NCI-H146 (cell line): ENCODE data around the gene MAIP1.
"Not testable (repeated sequence)": the region's sequence is repeated elsewhere in the genome, so short reads cannot be mapped to it uniquely, and the experiment has no call there.

Experiments
- DNase-seq: peaks from one replicate; lab custom pipeline; 2025; lab: John Stamatoyannopoulos, UW

Gene MAIP1

GRCh38 chr2:199955339-199956061, at the start of gene MAIP1, which contains the start of gene TYW5:
Gene MAIP1 (plus strand): TSS chr2:199955582. CDS start chr2:199955799, 217 bp downstream.
Gene TYW5 (minus strand): TSS chr2:199955491. CDS start chr2:199955470, 21 bp downstream.
- peak; percentile 76 for DNase-seq

- DNase-seq = no peak
Measured at GRCh38 chr2:199907008-199907714, 48.2 kb upstream of the MAIP1 start.

- peak; percentile 23 for DNase-seq
Measured at GRCh38 chr2:199910338-199911051, 44.9 kb upstream of the MAIP1 start.

- peak; percentile 96 for DNase-seq
Measured at GRCh38 chr2:199911052-199911876, 44.1 kb upstream of the MAIP1 start, which contains the start of gene C2orf69. Gene C2orf69 (plus strand): TSS chr2:199911293. CDS start chr2:199911439, 146 bp downstream.

GRCh38 chr2:199911877-199912161, 43.6 kb upstream of the MAIP1 start:
- DNase-seq = no peak

DNA sequence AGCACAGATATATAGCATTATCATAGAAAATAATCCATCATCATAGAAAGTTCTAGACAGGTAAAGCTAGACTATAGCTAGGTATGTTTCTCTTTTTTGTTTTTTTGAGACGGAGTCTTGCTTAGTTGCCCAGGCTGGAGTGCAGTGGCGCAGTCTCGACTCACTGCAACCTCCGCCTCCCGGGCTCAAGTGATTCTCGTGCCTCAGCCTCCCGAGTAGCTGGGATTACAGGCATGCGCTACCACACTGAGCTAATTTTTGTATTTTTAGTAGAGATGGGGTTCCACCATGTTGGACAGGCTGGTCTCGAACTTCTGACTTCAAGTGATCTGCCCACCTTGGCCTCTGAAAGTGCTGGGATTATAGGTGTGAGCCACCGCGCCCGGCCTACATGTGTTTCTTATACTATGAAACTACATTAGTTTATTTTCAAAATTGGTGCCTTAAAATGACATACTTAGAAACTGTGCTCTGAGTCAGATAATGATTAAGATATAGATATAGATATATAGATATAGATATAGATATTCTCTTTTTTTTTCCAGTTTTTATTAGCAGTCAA, 42.7 kb upstream of the MAIP1 start:
- DNase-seq = not testable (repeated sequence)

DNA sequence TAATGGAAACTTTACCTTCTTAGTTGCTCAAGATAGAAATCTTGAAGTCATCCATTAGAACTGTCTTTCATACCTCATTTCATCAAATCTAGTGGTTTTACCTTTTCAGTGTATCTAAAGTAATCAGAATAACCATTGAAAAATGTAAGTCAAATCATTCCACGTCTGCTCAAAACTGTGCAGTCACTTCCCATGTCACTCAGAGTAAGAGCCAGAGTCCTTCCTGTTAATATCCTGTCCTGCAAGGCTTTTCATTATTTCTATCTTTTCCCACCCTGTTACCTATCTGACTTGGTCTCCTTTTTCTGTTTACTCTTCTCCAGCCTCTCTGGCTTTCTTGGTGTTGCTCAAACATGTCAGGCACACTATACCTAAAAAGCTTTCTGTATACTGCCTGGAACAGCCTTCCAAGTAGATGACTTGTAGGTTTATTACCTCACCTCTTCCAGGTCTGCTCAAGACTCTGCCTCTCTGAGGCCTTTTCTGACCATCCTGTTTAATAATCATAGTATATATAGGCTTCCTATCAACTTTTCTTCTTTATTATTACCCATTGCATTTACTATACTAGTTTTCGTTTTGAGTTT, 40.9 kb upstream of the MAIP1 start:
- no peak for DNase-seq

GRCh38 chr2:199916980-199917379, 38.4 kb upstream of the MAIP1 start:
- DNase-seq = no peak

GRCh38 chr2:199922856-199923255, 32.5 kb upstream of the MAIP1 start:
- DNase-seq = no peak

DNA sequence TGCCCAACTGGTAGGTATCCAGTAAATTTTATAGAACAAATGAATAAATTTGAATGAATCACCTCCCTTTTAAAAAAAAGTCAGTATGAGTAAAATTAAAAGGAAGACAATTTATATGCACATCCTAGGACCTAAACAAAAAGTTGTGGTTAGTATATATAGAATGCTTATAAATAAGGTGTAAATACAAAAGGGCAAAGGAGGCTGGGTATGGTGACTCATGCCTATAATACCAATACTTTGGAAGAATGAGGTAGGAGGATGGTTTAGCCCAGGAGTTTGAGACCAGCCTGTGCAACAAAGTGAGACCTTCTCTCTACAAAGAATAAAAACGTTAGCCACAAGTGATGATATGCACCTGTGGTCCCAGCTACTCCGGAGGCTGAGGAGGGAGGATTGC, 31.5 kb upstream of the MAIP1 start:
- no peak for DNase-seq

DNA sequence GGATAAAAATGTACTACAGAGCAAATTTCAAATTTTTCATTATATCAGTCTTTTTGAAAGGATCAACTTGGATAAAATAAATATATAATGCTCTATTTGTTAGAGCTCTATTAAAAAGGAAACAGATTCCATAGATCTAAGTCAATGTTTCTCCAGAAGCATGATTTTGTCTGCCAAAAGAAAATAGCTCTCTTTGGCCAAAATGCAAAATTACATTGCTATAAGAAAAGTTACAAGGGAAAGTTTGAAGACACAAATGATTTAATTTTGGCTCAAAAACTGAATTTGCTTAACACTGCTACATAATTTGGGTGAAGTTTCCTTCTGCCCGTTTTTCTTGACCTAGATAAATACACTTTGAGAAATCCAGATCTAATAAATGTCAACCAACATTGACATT, 28.6 kb upstream of the MAIP1 start:
- DNase-seq = no peak

DNA sequence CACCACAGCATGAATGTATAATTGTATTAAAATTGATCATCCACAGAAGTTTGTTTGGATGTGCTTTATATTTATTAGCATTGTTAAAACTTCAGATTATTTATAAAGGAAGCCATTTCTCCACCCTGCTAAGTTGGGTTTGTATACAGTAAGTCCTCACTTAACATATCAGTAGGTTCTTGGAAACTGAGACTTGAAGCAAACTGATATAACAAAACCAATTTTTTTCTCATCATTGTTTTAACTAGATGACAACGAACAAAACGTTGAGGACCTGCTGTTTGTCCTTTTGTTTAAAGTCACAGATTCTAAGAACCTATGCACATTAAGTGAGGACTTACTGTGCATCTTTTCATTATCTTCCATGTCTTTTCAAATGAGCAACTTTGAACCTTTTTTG, 27.2 kb upstream of the MAIP1 start:
- DNase-seq = no peak

DNA sequence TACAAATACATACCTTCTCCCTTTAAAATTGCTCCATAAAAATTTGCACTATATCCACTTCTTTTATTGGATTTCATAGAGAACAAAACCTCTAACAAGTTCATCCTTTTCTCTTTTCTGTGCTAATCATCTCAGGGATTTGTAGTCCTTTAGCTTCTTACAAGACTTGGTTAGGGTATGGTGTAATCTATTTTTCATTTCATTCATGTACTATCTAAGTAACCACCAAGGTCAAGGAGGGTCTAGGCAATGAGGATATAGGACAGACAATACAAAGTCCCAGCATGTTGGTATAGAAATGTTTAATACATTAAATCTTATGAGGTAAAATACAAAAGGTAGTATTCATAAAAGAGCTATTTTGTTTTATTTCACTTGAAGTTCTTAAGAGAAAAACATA, 26.8 kb upstream of the MAIP1 start:
- DNase-seq = no peak

- no peak for DNase-seq
Measured at GRCh38 chr2:199929262-199929661, 26.1 kb upstream of the MAIP1 start.

- DNase-seq = no peak
Measured at GRCh38 chr2:199932312-199932855, 23.0 kb upstream of the MAIP1 start.

- DNase-seq = no peak
Measured at GRCh38 chr2:199933466-199933865, 21.9 kb upstream of the MAIP1 start.

DNA sequence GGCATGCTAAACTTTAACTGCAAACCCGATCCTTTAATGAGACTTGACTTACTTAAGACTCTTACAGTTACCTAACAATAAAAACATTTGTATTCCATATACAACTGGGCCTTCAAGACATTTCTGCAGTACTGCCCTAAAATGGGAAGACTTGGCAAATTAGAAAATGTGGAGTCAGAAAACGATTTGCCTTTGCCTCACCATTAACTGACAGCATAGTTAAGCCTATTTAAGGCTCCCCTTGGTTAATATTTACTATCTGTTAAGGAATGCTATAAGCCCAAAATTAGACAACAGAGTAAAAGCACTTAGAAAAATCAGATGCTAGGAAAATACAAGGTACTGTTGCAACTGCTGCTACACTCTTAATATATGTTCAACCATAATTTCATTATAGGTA, 18.8 kb upstream of the MAIP1 start:
- no peak for DNase-seq

- peak; percentile 13 for DNase-seq
Measured at GRCh38 chr2:199940373-199940772, 15.0 kb upstream of the MAIP1 start.

- no peak for DNase-seq
Measured at GRCh38 chr2:199943373-199943772, 12.0 kb upstream of the MAIP1 start.

GRCh38 chr2:199946196-199946595, 9.2 kb upstream of the MAIP1 start:
- DNase-seq = no peak

DNA sequence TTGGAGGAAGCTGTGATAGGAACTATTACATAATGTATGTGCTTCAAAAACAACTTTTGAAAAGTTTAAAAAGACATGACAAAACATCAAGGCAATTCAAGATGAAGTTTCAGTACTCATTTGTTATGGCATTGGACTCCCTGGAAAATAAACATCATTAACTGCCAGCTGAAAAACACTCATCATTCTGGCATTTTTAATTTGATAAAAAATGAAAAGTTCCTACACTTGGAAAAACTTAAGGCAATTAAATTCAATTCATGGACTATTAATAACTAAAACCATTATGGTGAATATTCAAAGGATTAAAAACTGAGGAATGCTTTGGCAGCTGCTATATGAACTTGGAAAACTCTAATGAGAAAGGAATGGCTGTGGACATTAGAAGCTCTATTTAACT, 8.5 kb upstream of the MAIP1 start:
- no peak for DNase-seq
